ENCODE results near the gene CD47. TPM values are rescaled to one million over a fixed set of nuclear protein-coding genes. Genes with fewer than 3 reads are reported as not detected.

CD47 gene
- total and polyA plus RNA-seq, 9 donors, result 24.1 to 148 (median 55.8) TPM

DNA sequence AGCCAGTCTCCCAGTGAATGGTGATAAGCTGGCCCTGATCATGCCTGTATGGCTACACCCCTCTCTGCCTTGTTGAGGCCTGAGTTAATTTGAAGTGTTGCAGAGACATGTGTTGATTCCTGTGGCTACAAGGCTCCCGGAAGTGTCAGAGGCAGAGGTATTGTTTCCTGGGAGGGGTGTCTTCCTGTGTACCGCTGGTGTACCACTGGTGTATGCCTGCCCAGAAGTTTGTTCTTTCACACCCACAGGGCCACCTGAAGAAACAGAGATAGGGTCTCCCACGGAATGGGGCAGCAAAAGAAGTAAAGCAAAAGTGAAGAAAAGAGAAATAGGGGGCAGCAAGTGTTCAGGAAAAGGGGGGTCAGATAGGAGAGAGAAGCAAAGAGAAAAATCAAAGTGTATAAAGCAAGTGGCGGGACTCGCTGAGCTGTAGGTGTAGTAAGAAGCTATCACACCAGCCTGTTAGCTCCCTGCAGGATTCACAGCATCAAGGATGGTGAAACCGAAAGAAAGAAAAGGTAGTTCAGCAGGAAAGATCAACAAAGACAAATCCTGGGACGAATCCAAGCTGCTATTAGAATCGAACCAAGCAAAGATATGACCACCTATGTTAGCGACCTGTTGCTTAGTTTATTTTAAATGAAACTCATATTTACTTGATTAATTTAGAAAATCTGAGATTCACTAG is 36.6 kb upstream of the CD47 start:
- H3K4me1 ChIP-seq (ENCODE audit: insufficient read depth), result no peaks in the 10 kb centered on the region
- 73 to 83% (median 76%) methylated on average over 9 of the region's 9 CpGs for WGBS, 3 donors
- no peaks in the 10 kb centered on the region for H3K27me3 ChIP-seq
- DNase-seq, result no peak
- intact Hi-C loops (cut with DNase I), result no loop called here
- no peaks in the 10 kb centered on the region for H3K9me3 ChIP-seq
- no peak overlapping the region for H3K27ac ChIP-seq
- H3K4me3 ChIP-seq, result no peak overlapping the region
- TF ChIP-seq EP300 (IDR thresholded peaks at IDR 0.05) (no peak), POLR2A (IDR thresholded peaks at IDR 0.05) (no peak)
- TF ChIP-seq, protein P1, sequence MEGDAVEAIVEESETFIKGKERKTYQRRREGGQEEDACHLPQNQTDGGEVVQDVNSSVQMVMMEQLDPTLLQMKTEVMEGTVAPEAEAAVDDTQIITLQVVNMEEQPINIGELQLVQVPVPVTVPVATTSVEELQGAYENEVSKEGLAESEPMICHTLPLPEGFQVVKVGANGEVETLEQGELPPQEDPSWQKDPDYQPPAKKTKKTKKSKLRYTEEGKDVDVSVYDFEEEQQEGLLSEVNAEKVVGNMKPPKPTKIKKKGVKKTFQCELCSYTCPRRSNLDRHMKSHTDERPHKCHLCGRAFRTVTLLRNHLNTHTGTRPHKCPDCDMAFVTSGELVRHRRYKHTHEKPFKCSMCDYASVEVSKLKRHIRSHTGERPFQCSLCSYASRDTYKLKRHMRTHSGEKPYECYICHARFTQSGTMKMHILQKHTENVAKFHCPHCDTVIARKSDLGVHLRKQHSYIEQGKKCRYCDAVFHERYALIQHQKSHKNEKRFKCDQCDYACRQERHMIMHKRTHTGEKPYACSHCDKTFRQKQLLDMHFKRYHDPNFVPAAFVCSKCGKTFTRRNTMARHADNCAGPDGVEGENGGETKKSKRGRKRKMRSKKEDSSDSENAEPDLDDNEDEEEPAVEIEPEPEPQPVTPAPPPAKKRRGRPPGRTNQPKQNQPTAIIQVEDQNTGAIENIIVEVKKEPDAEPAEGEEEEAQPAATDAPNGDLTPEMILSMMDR (IDR thresholded peaks at IDR 0.05), result no peak
- no peaks in the 10 kb centered on the region for H3K36me3 ChIP-seq

DNA sequence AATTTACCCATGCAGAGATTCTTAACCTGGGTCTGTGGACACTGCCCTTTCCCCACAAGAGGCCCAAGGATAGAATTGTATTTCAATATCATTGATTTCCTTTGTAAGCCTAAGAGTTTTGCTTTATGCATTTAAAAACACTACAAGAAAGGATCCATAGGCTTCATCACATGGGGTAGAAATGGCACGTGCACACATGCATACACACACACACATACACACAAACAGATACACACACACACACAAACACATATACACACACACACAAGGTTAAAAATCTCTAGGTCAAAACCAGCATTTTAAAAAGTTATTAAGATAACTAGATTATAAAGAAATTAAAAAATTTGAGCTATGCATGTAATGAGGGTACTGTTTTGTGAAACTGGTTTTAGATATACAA is 35.5 kb upstream of the CD47 start:
- H3K36me3 ChIP-seq, result no peaks in the 10 kb centered on the region
- H3K27me3 ChIP-seq, result no peaks in the 10 kb centered on the region
- H3K4me3 ChIP-seq, result no peak overlapping the region
- H3K9me3 ChIP-seq, result no peaks in the 10 kb centered on the region
- intact Hi-C loops (cut with DNase I), result no loop called here
- H3K4me1 ChIP-seq (ENCODE audit: insufficient read depth), result no peaks in the 10 kb centered on the region
- TF ChIP-seq, protein P1 (IDR thresholded peaks at IDR 0.05), result no peak
- TF ChIP-seq POLR2A (IDR thresholded peaks at IDR 0.05), result no peak
- no peak for DNase-seq
- H3K27ac ChIP-seq, result no peak overlapping the region
- 86 to 91% (median 87%) methylated on average over 1 of the region's 1 CpG for WGBS, 3 donors

DNA sequence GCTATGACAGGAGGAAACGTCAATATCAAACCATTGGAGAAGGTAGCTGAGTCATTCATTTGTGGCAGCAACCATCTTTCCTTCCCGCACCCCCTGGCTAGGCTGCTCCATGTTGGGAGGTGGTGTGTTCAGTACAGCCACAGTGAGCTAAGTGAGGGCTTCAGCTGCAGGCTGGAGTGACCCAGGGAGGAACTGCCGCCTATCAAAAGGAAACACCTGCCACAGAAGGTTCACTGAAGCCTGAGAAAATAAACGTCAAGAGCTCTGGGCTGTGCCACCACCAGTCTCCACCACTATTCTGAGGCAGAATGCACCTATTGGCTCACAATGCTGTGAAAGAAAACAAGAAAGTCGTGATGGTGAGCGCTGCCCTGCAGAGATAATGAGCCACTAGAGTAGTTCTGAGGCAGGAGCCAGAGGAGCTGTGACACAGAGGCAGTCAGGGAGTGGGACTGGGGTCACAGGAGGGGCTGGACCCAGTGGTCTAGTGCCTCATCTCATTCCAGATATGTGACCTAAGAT is 34.8 kb upstream of the CD47 start:
- no peaks in the 10 kb centered on the region for H3K27me3 ChIP-seq
- H3K27ac ChIP-seq, result no peak overlapping the region
- H3K36me3 ChIP-seq, result no peaks in the 10 kb centered on the region
- no peak overlapping the region for H3K4me3 ChIP-seq
- intact Hi-C loops (cut with DNase I), result no loop called here
- TF ChIP-seq, protein P1 (IDR thresholded peaks at IDR 0.05), result no peak
- no peak for TF ChIP-seq POLR2A (IDR thresholded peaks at IDR 0.05)
- no peaks in the 10 kb centered on the region for H3K9me3 ChIP-seq
- no peak for DNase-seq
- 75 to 83% (median 79%) methylated on average over 6 of the region's 6 CpGs for WGBS, 3 donors
- H3K4me1 ChIP-seq (ENCODE audit: insufficient read depth), result no peaks in the 10 kb centered on the region

DNA sequence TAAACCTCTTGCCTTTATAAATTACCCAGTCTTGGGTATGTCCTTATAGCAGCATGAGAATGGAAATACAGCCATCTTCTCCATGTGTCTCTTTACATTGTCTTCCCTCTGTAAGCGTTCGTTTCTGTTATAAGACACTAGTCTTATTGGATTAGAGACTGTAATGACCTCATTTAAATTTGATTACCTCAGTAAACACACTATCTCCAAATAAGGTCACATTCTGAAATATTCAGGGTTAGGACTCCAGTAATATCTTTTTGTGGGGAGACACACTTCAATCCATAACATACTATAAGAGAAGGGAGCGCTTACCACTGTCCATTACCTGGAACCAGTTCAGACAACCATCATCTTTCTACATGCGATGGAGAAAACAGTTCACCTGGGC is 34.3 kb upstream of the CD47 start:
- intact Hi-C loops (cut with DNase I), result no loop called here
- H3K27me3 ChIP-seq, result no peaks in the 10 kb centered on the region
- H3K27ac ChIP-seq, result no peak overlapping the region
- H3K4me3 ChIP-seq, result no peak overlapping the region
- TF ChIP-seq EP300 (IDR thresholded peaks at IDR 0.05) (no peak), POLR2A (IDR thresholded peaks at IDR 0.05) (no peak)
- TF ChIP-seq, protein P1 (IDR thresholded peaks at IDR 0.05), result no peak
- no peak for DNase-seq
- 90 to 91% (median 91%) methylated on average over 4 of the region's 4 CpGs for WGBS, 3 donors
- H3K4me1 ChIP-seq (ENCODE audit: insufficient read depth), result no peaks in the 10 kb centered on the region
- H3K36me3 ChIP-seq, result no peaks in the 10 kb centered on the region
- no peaks in the 10 kb centered on the region for H3K9me3 ChIP-seq
